HepG2 (cell line): Measurements from ENCODE around the gene GNMT. TPM values are rescaled to one million over a fixed set of nuclear protein-coding genes. Genes with fewer than 3 reads are reported as not detected.

Experiments used
- ELF4 ChIP-seq: sonication (generic); formaldehyde crosslinking; IDR thresholded peaks from 2 replicates; pipeline ENCODE4 v1.5.0; 2020; ENCODE audit warnings: missing genetic modification reagents, mild to moderate bottlenecking, moderate library complexity, borderline replicate concordance
- HDAC2 ChIP-seq: sonication (generic); formaldehyde crosslinking; IDR thresholded peaks from 2 replicates; pipeline ENCODE4 v1.4.0; 2020; ENCODE audit warnings: missing genetic modification reagents
- HNRNPUL1 ChIP-seq: fragments of 200-400 bp; formaldehyde crosslinking; IDR thresholded peaks from 2 replicates; pipeline ENCODE4 v1.6.1; 2017; ENCODE audit warnings: low read depth, mild to moderate bottlenecking, low read length, moderate library complexity
- JARID2 ChIP-seq: sonication (generic); formaldehyde crosslinking; IDR thresholded peaks from 2 replicates; pipeline ENCODE4 v1.8.1; 2023; ENCODE audit warnings: missing genetic modification reagents, inconsistent platforms; ENCODE audit not compliant: insufficient replicate concordance
- KMT2A ChIP-seq: sonication (generic); formaldehyde crosslinking; IDR thresholded peaks from 2 replicates; pipeline ENCODE4 v1.4.0; 2020; ENCODE audit warnings: missing genetic modification reagents
- MYC ChIP-seq: sonication (generic); formaldehyde crosslinking; IDR thresholded peaks from 2 replicates; pipeline ENCODE4 v1.9.0; 2021; ENCODE audit warnings: missing genetic modification reagents, borderline replicate concordance
- NFE2L2 ChIP-seq: fragments of 150-350 bp; IDR thresholded peaks from 2 replicates; pipeline ENCODE4 v1.6.1; 2014; ENCODE audit warnings: low read length
- RNF219 ChIP-seq: sonication (generic); formaldehyde crosslinking; IDR thresholded peaks from 2 replicates; pipeline ENCODE4 v1.5.0; 2020; ENCODE audit warnings: mild to moderate bottlenecking, missing genetic modification reagents
- SIN3B ChIP-seq: fragments of 150-350 bp; IDR thresholded peaks from 2 replicates; pipeline ENCODE4 v1.6.1; 2014; ENCODE audit warnings: low read length
- SMARCE1 ChIP-seq: fragments of 450-650 bp; IDR thresholded peaks from 2 replicates; pipeline ENCODE4 v1.6.1; 2017; ENCODE audit warnings: borderline replicate concordance
- ZBTB1 ChIP-seq: sonication (generic); formaldehyde crosslinking; IDR thresholded peaks from 2 replicates; pipeline ENCODE4 v1.4.0; 2020; ENCODE audit warnings: missing genetic modification reagents, borderline replicate concordance
- ZFP82 ChIP-seq: sonication (generic); formaldehyde crosslinking; IDR thresholded peaks from 2 replicates; pipeline ENCODE4 v1.5.1; 2020; ENCODE audit warnings: mild to moderate bottlenecking, missing genetic modification reagents, borderline replicate concordance
- ZMYM3 ChIP-seq: sonication (generic); formaldehyde crosslinking; IDR thresholded peaks from 2 replicates; pipeline ENCODE4 v1.5.1; 2020; ENCODE audit warnings: mild to moderate bottlenecking, missing genetic modification reagents
- ZNF350 ChIP-seq: sonication (generic); formaldehyde crosslinking; IDR thresholded peaks from 2 replicates; pipeline ENCODE4 v1.4.0; 2020; ENCODE audit warnings: mild to moderate bottlenecking, low read depth, missing genetic modification reagents, borderline replicate concordance
- ZNF510 ChIP-seq: sonication (generic); formaldehyde crosslinking; IDR thresholded peaks from 2 replicates; pipeline ENCODE4 v1.4.0; 2020; ENCODE audit warnings: low read depth, mild to moderate bottlenecking, missing genetic modification reagents
- ZNF549 ChIP-seq: sonication (generic); formaldehyde crosslinking; IDR thresholded peaks from 2 replicates; pipeline ENCODE4 v1.5.0; 2020; ENCODE audit warnings: missing genetic modification reagents
- ZNF800 ChIP-seq: sonication (generic); formaldehyde crosslinking; IDR thresholded peaks from 2 replicates; pipeline ENCODE4 v1.4.0; 2020; ENCODE audit warnings: missing genetic modification reagents
- polyA plus RNA-seq, 8 experiments: library from polyadenylated mRNA; depleted of rRNA in 3 of 8; stranded (reverse) in 7 of 8; unstranded in 1 of 8; fragments of >200 nt; fragmentation: Illumina TruSeq in 4 of 8; extraction: Trizol in 4 of 8; gene quantifications; 2 replicates each; pipeline versions ENCODE4 v1.2.1 to v1.2.3, GENCODE V29; 2011 to 2016; ENCODE audit warnings: low read depth in 4 of 8, missing spikeins in 1 of 8, mixed read lengths in 1 of 8; ENCODE audit not compliant: insufficient read depth in 1 of 8
- total RNA-seq, 5 experiments: library from RNA; depleted of rRNA; stranded (reverse); fragments of >200 nt; fragmentation: Illumina TruSeq; extraction: Trizol; gene quantifications; 2 replicates each; pipeline ENCODE4 v1.2.3, GENCODE V29; 2016; ENCODE audit warnings: low read depth in 1 of 5
- TF ChIP-seq, protein P1 (sequence below): sonication (generic); formaldehyde crosslinking; IDR thresholded peaks from 2 replicates; pipeline ENCODE4 v1.4.0; 2020; ENCODE audit warnings: mild to moderate bottlenecking, missing genetic modification reagents
- TF ChIP-seq, protein P2 (sequence below): sonication (generic); formaldehyde crosslinking; IDR thresholded peaks from 2 replicates; pipeline ENCODE4 v1.5.0; 2020; ENCODE audit warnings: missing genetic modification reagents

Gene GNMT
- total and polyA plus RNA-seq, 2 of the 13 experiments (the other 11 are each of a cell fraction or from before 2014, with no cell fraction given) = 2.8 to 7.0 TPM

DNA sequence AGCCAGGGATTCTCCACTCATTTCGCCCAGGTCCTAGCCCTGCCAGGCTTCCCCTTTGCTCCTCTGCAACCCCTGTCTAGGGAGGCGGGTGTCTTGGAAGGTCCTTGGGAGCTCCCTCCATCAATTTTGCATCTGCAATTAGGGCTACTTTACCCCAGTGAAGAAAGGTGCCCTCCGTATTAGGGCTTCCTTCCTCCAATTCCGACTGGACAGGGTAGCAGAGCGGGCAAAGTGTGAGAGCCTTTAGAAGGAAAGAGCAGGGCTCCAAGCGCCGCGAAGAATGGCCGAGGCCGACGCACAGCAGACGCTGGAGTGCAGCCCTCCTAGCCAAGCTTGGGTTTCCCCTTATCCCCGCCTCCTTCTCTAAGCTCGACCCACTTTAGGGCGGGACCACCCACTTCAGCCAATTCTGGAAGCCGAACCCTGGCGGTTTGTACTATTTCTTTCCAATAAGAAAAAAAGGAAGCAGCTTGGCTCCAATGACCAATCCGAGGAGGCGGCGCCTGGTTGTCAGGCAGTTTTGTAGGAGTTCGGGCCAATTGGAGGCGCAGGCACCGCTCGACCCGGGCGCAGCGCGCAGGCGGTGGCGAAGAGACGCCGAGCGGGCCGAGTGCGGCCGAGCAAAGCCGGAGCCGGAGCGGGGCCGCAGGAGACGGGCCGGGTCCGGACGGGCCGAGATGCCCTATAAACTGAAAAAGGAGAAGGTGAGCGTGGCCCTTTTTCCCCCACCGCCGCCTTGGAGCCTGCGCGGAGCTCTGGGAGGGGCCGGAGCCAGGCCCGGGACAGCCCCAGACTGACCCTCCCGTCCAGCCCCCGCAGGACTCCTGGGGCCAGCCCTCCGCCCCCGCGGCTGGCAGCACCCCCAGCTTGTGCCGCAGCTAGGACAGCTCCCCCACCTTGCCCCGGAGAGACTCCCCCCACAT is 23.7 kb downstream of the GNMT start, which contains the start of gene PPP2R5D (continued):
- TF ChIP-seq ZNF800 (CRISPR knock-in tag) (peak; percentile 95), ZNF549 (CRISPR knock-in tag) (no peak), RNF219 (CRISPR knock-in tag) (no peak), SIN3B (no peak), ZBTB1 (CRISPR knock-in tag) (no peak), SMARCE1 (no peak), NFE2L2 (no peak), JARID2 (CRISPR knock-in tag) (peak; percentile 73), KMT2A (CRISPR knock-in tag) (0 out of 2 replicates have a peak, but pooled peaks have one; percentile 32), MYC (peak; percentile 53; the same call in 1 of the 2 replicates), HNRNPUL1 (no peak), ZNF510 (CRISPR knock-in tag) (no peak), HDAC2 (CRISPR knock-in tag) (peak; percentile 17; the same call in 1 of the 2 replicates), ELF4 (CRISPR knock-in tag) (no peak), ZNF350 (no peak; the same call in 1 of the 2 replicates), ZFP82 (CRISPR knock-in tag) (no peak), ZMYM3 (CRISPR knock-in tag) (no peak; the same call in 1 of the 2 replicates)
- TF ChIP-seq, protein P1, sequence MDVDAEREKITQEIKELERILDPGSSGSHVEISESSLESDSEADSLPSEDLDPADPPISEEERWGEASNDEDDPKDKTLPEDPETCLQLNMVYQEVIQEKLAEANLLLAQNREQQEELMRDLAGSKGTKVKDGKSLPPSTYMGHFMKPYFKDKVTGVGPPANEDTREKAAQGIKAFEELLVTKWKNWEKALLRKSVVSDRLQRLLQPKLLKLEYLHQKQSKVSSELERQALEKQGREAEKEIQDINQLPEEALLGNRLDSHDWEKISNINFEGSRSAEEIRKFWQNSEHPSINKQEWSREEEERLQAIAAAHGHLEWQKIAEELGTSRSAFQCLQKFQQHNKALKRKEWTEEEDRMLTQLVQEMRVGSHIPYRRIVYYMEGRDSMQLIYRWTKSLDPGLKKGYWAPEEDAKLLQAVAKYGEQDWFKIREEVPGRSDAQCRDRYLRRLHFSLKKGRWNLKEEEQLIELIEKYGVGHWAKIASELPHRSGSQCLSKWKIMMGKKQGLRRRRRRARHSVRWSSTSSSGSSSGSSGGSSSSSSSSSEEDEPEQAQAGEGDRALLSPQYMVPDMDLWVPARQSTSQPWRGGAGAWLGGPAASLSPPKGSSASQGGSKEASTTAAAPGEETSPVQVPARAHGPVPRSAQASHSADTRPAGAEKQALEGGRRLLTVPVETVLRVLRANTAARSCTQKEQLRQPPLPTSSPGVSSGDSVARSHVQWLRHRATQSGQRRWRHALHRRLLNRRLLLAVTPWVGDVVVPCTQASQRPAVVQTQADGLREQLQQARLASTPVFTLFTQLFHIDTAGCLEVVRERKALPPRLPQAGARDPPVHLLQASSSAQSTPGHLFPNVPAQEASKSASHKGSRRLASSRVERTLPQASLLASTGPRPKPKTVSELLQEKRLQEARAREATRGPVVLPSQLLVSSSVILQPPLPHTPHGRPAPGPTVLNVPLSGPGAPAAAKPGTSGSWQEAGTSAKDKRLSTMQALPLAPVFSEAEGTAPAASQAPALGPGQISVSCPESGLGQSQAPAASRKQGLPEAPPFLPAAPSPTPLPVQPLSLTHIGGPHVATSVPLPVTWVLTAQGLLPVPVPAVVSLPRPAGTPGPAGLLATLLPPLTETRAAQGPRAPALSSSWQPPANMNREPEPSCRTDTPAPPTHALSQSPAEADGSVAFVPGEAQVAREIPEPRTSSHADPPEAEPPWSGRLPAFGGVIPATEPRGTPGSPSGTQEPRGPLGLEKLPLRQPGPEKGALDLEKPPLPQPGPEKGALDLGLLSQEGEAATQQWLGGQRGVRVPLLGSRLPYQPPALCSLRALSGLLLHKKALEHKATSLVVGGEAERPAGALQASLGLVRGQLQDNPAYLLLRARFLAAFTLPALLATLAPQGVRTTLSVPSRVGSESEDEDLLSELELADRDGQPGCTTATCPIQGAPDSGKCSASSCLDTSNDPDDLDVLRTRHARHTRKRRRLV (CRISPR knock-in tag) = peak; percentile 66
- TF ChIP-seq, protein P2, sequence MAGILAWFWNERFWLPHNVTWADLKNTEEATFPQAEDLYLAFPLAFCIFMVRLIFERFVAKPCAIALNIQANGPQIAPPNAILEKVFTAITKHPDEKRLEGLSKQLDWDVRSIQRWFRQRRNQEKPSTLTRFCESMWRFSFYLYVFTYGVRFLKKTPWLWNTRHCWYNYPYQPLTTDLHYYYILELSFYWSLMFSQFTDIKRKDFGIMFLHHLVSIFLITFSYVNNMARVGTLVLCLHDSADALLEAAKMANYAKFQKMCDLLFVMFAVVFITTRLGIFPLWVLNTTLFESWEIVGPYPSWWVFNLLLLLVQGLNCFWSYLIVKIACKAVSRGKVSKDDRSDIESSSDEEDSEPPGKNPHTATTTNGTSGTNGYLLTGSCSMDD (CRISPR knock-in tag) = no peak
